ENCODE results near the gene COBLL1.

Gene COBLL1

GRCh38 chr2:164742738-164743317, 98.8 kb downstream of the COBLL1 start:
- Histone ChIP-seq H3K36me3 (replicated peaks; ENCODE audit: low read depth, low read length) (peaks cover 31% of the 10 kb centered on the region), H3K9me3 (ENCODE audit: insufficient read depth, low read length) (no peaks in the 10 kb centered on the region), H3K4me2 (ENCODE audit: low read length) (peak overlapping the region; percentile 27; the same call in 1 of the 2 replicates), H4K20me1 (ENCODE audit: insufficient read depth, low read length) (peaks cover 55% of the 10 kb centered on the region), H3K9ac (ENCODE audit: low read length) (no peak overlapping the region), H2AFZ (ENCODE audit: low read depth, low read length) (no peak overlapping the region), H3K4me1 (ENCODE audit: low read length) (peaks cover 99% of the 10 kb centered on the region), H3K27ac (ENCODE audit: low read length) (no peak overlapping the region), H3K4me3 (ENCODE audit: low read length) (no peak overlapping the region), H3K27me3 (ENCODE audit: low read depth, low read length) (no peaks in the 10 kb centered on the region), H3K79me2 (ENCODE audit: low read length) (peaks cover 99% of the 10 kb centered on the region)
- no peak for TF ChIP-seq EZH2phosphoT487 (IDR thresholded peaks at IDR 0.05; ENCODE audit: low read depth)
- no peak for TF ChIP-seq CTCF (IDR thresholded peaks at IDR 0.05; ENCODE audit: low read depth, low read length)

- Histone ChIP-seq H3K9me3 (ENCODE audit: insufficient read depth, low read length) (no peaks in the 10 kb centered on the region), H2AFZ (ENCODE audit: low read depth, low read length) (no peak overlapping the region), H3K36me3 (replicated peaks; ENCODE audit: low read depth, low read length) (peaks cover 39% of the 10 kb centered on the region), H3K4me3 (ENCODE audit: low read length) (peak overlapping the region; percentile 40), H4K20me1 (ENCODE audit: insufficient read depth, low read length) (peaks cover 45% of the 10 kb centered on the region), H3K4me1 (ENCODE audit: low read length) (peaks cover 90% of the 10 kb centered on the region), H3K9ac (ENCODE audit: low read length) (peak overlapping the region; percentile 50), H3K4me2 (ENCODE audit: low read length) (peak overlapping the region; percentile 71), H3K27me3 (ENCODE audit: low read depth, low read length) (no peaks in the 10 kb centered on the region), H3K27ac (ENCODE audit: low read length) (peak overlapping the region; percentile 83), H3K79me2 (ENCODE audit: low read length) (peaks cover 96% of the 10 kb centered on the region)
- TF ChIP-seq CTCF (IDR thresholded peaks at IDR 0.05; ENCODE audit: low read depth, low read length) (no peak), EZH2phosphoT487 (IDR thresholded peaks at IDR 0.05; ENCODE audit: low read depth) (no peak)
Measured at GRCh38 chr2:164739966-164740365, 101.7 kb downstream of the COBLL1 start.

GRCh38 chr2:164737612-164738081, 104.0 kb downstream of the COBLL1 start:
- peak overlapping the region; percentile 71 for H3K4me2 ChIP-seq (ENCODE audit: low read length)
- H3K9me3 ChIP-seq (ENCODE audit: insufficient read depth, low read length), result no peaks in the 10 kb centered on the region
- no peak overlapping the region for H2AFZ ChIP-seq (ENCODE audit: low read depth, low read length)
- H4K20me1 ChIP-seq (ENCODE audit: insufficient read depth, low read length), result peaks cover 46% of the 10 kb centered on the region
- peaks cover 46% of the 10 kb centered on the region for H3K36me3 ChIP-seq (replicated peaks; ENCODE audit: low read depth, low read length)
- H3K27ac ChIP-seq (ENCODE audit: low read length), result peak overlapping the region; percentile 83
- peak overlapping the region; percentile 27 for H3K4me3 ChIP-seq (ENCODE audit: low read length)
- TF ChIP-seq EZH2phosphoT487 (IDR thresholded peaks at IDR 0.05; ENCODE audit: low read depth) (no peak), CTCF (IDR thresholded peaks at IDR 0.05; ENCODE audit: low read depth, low read length) (peak; percentile 88)
- H3K27me3 ChIP-seq (ENCODE audit: low read depth, low read length), result no peaks in the 10 kb centered on the region
- H3K9ac ChIP-seq (ENCODE audit: low read length), result peak overlapping the region; percentile 50
- H3K79me2 ChIP-seq (ENCODE audit: low read length), result peaks cover 90% of the 10 kb centered on the region
- H3K4me1 ChIP-seq (ENCODE audit: low read length), result peaks cover 68% of the 10 kb centered on the region

- H3K27me3 ChIP-seq (ENCODE audit: low read depth, low read length), result no peaks in the 10 kb centered on the region
- H3K79me2 ChIP-seq (ENCODE audit: low read length), result peaks cover 76% of the 10 kb centered on the region
- H3K4me2 ChIP-seq (ENCODE audit: low read length), result no peak overlapping the region
- no peak overlapping the region for H2AFZ ChIP-seq (ENCODE audit: low read depth, low read length)
- H3K36me3 ChIP-seq (replicated peaks; ENCODE audit: low read depth, low read length), result peaks cover 44% of the 10 kb centered on the region
- no peak for TF ChIP-seq EZH2phosphoT487 (IDR thresholded peaks at IDR 0.05; ENCODE audit: low read depth)
- no peak for TF ChIP-seq CTCF (IDR thresholded peaks at IDR 0.05; ENCODE audit: low read depth, low read length)
- H3K4me1 ChIP-seq (ENCODE audit: low read length), result peaks cover 46% of the 10 kb centered on the region
- peaks cover 62% of the 10 kb centered on the region for H4K20me1 ChIP-seq (ENCODE audit: insufficient read depth, low read length)
- no peak overlapping the region for H3K27ac ChIP-seq (ENCODE audit: low read length)
- H3K4me3 ChIP-seq (ENCODE audit: low read length), result no peak overlapping the region
- no peak overlapping the region for H3K9ac ChIP-seq (ENCODE audit: low read length)
- H3K9me3 ChIP-seq (ENCODE audit: insufficient read depth, low read length), result no peaks in the 10 kb centered on the region
Measured at GRCh38 chr2:164735309-164735919, 106.2 kb downstream of the COBLL1 start.
